RWPE1 (cell line): Measurements from ENCODE around the gene SAP30.

Source experiments
- CTCF ChIA-PET: fragments of 350-600 bp; sonication (Branson Sonifier 250); formaldehyde crosslinking; extraction: SDS; loops from one replicate; lab custom pipeline; 2021; lab: Yijun Ruan, JAX
- POLR2A ChIA-PET: fragments of 400-600 bp; formaldehyde crosslinking; extraction: SDS; loops from one replicate; lab custom pipeline; 2020; ENCODE audit warnings: antibody characterized with exemption; ENCODE audit not compliant: low non-redundant PET; lab: Yijun Ruan, JAX
- DNase-seq: peaks from one replicate; pipeline ENCODE4 v3.0.0; 2012; ENCODE audit warnings: low spot score
- H3K27ac ChIP-seq: fragments of 450-650 bp; 2 replicates; pipeline ENCODE4 v1.5.1; 2017
- TF ChIP-seq, protein P1 (sequence below): fragments of 450-650 bp; conservative IDR thresholded peaks from 2 replicates; pipeline ENCODE4 v1.5.1; 2017; ENCODE audit warnings: low read depth, mild to moderate bottlenecking

The SAP30 gene

GRCh38 chr4:173362666-173363065 is 8.1 kb upstream of the SAP30 start:
- DNase-seq: no peak
- ChIA-PET POLR2A (no interaction called here), CTCF (no interaction called here)
- TF ChIP-seq, protein P1, sequence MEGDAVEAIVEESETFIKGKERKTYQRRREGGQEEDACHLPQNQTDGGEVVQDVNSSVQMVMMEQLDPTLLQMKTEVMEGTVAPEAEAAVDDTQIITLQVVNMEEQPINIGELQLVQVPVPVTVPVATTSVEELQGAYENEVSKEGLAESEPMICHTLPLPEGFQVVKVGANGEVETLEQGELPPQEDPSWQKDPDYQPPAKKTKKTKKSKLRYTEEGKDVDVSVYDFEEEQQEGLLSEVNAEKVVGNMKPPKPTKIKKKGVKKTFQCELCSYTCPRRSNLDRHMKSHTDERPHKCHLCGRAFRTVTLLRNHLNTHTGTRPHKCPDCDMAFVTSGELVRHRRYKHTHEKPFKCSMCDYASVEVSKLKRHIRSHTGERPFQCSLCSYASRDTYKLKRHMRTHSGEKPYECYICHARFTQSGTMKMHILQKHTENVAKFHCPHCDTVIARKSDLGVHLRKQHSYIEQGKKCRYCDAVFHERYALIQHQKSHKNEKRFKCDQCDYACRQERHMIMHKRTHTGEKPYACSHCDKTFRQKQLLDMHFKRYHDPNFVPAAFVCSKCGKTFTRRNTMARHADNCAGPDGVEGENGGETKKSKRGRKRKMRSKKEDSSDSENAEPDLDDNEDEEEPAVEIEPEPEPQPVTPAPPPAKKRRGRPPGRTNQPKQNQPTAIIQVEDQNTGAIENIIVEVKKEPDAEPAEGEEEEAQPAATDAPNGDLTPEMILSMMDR: no peak
- no peak overlapping the region for H3K27ac ChIP-seq

DNA sequence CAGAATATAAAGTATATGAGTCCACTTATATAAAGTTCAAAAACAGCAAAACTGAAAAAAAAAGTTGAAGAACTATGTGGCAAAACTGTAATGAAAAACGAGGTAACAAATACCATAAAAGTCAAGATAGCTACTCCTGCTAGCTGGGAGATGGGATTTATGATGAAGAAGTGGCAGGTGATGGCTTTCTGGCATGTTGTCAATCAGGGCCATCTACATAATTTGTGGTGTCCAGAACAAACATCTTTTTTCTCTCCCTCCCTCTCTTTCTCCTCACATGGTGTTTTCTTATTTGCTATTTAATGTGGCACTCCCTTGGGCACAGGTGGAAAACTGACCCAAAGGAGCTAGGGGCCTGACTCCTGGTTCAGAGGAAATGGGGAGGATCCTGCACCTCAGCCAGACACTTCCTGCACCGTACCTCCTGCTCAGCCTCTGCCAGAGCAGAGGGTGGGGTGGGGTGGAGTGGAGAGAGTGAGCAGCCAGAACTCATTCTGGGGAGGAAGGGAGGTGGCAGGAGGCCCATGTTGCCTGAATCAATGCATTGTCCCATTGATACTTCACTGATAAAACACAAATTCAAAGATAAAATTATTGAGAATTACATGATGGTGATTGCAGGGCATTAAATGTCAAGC is 5.3 kb upstream of the SAP30 start:
- H3K27ac ChIP-seq: no peak overlapping the region
- no peak for DNase-seq
- CTCF ChIA-PET: interaction anchor here (1.7 kb wide), 1 partner anchor 26 kb away, joined by 6 read pairs; no protein-coding TSS in a partner anchor
- TF ChIP-seq, protein P1: no peak
- POLR2A ChIA-PET: no interaction called here

DNA sequence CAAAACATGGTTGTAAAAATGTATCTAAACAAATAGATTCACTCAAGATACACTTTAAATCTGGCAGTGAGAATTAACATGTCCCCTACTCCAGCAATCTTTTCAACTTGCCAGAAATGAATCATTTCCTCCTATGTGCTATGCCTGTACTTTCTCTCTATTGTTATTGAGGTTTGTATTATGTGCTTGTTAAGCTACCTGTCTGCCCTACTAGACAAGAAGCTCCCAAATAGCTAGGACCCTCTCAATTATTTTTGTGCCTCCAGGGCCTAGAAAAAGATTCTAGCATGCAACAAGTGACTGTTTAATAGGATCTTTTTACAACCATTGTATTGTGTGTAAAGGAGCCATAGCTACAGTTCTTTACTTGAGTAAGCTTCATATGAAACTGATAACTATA is 3.5 kb upstream of the SAP30 start:
- CTCF ChIA-PET: interaction anchor here (0.9 kb wide), 1 partner anchor 52 kb away, joined by 3 read pairs; no protein-coding TSS in a partner anchor
- TF ChIP-seq, protein P1: no peak
- POLR2A ChIA-PET: no interaction called here
- DNase-seq: no peak
- no peak overlapping the region for H3K27ac ChIP-seq

- POLR2A ChIA-PET: no interaction called here
- no peak for DNase-seq
Measured at GRCh38 chr4:173367946-173368345, 2.8 kb upstream of the SAP30 start.

GRCh38 chr4:173370130-173370476 is 651 bp upstream of the SAP30 start:
- H3K27ac ChIP-seq: peak overlapping the region; percentile 99
- DNase-seq: no peak
- CTCF ChIA-PET: no interaction called here
- TF ChIP-seq, protein P1: no peak
- POLR2A ChIA-PET: interaction anchor here (0.7 to 1.3 kb wide), 3 partner anchors 35 to 1133 kb away, joined by 3 to 6 read pairs (median 4); partner anchors contain the start of gene HMGB2

More at GRCh38 chr4:173367946-173368345, 2.8 kb upstream of the SAP30 start:
- TF ChIP-seq, protein P1: no peak
- no peak overlapping the region for H3K27ac ChIP-seq
- CTCF ChIA-PET: interaction anchor here (0.7 kb wide), 1 partner anchor 54 kb away, joined by 3 read pairs; no protein-coding TSS in a partner anchor

GRCh38 chr4:173371292-173372192 is 788 bp downstream of the SAP30 start:
- H3K27ac ChIP-seq: peak overlapping the region; percentile 99
- DNase-seq: peak; percentile 64
- CTCF ChIA-PET: interaction anchor here (0.8 to 1.9 kb wide), 2 partner anchors 33 to 70 kb away, joined by 4 to 5 read pairs; no protein-coding TSS in a partner anchor
- POLR2A ChIA-PET: interaction anchor here (0.6 to 1.3 kb wide), 5 partner anchors 37 to 160 kb away, joined by 3 to 8 read pairs (median 6); partner anchors contain the start of gene HMGB2
- TF ChIP-seq, protein P1: no peak
